ENCODE results near the gene GPAM.

The GPAM gene

GRCh38 chr10:112176543-112176942, 7.0 kb downstream of the GPAM start:
- no peak for DNase-seq

GRCh38 chr10:112175409-112175808, 8.2 kb downstream of the GPAM start:
- no peak for DNase-seq

GRCh38 chr10:112173206-112173605, 10.4 kb downstream of the GPAM start:
- no peak for DNase-seq

GRCh38 chr10:112168733-112169132, 14.8 kb downstream of the GPAM start:
- DNase-seq: no peak

- DNase-seq: no peak
Observed at GRCh38 chr10:112166800-112167199, 16.8 kb downstream of the GPAM start.

- no peak for DNase-seq
Observed at GRCh38 chr10:112161757-112162518, 21.6 kb downstream of the GPAM start.

GRCh38 chr10:112160834-112161233, 22.7 kb downstream of the GPAM start:
- no peak for DNase-seq

- no peak for DNase-seq
Observed at GRCh38 chr10:112159469-112159868, 24.1 kb downstream of the GPAM start.

- DNase-seq: no peak
Observed at GRCh38 chr10:112151524-112152039, 32.0 kb downstream of the GPAM start.

GRCh38 chr10:112148331-112148730, 35.2 kb downstream of the GPAM start:
- no peak for DNase-seq

GRCh38 chr10:112146799-112147198, 36.8 kb downstream of the GPAM start:
- DNase-seq: no peak

GRCh38 chr10:112145263-112145662, 38.3 kb downstream of the GPAM start:
- DNase-seq: no peak

GRCh38 chr10:112143420-112143819, 40.1 kb downstream of the GPAM start:
- no peak for DNase-seq

GRCh38 chr10:112141292-112141691, 42.3 kb downstream of the GPAM start:
- DNase-seq: no peak

GRCh38 chr10:112140110-112140970, 43.2 kb downstream of the GPAM start:
- peak; percentile 15 to 18 for DNase-seq

GRCh38 chr10:112139176-112139575, 44.4 kb downstream of the GPAM start:
- DNase-seq: no peak

- DNase-seq: peak in 1 of 2 experiments; percentile 1
Observed at GRCh38 chr10:112137154-112137987, 46.2 kb downstream of the GPAM start.

GRCh38 chr10:112136486-112137153, 46.9 kb downstream of the GPAM start:
- DNase-seq: no peak

- DNase-seq: no peak
Observed at GRCh38 chr10:112135604-112136003, 48.0 kb downstream of the GPAM start.

GRCh38 chr10:112132435-112132834, 51.1 kb downstream of the GPAM start:
- no peak for DNase-seq

- no peak for DNase-seq
Observed at GRCh38 chr10:112131996-112132395, 51.6 kb downstream of the GPAM start.

- no peak for DNase-seq
Observed at GRCh38 chr10:112131346-112131745, 52.2 kb downstream of the GPAM start.

Data from NCI-H187 (cell line).